Omental fat pad (tissue), 4 donors: ENCODE results near the gene KLC1. TPM values are rescaled to one million over a fixed set of nuclear protein-coding genes. Genes with fewer than 3 reads are reported as not detected.
A peak's percentile ranks its signal among the peaks of the same experiment; 100 is the strongest.

Experiments
- ATAC-seq: fragments of 150-250 bp; one replicate; pipeline ENCODE4 v1.9.1; 2016; ENCODE audit warnings: mild to moderate bottlenecking, moderate library complexity; ENCODE audit not compliant: low FRiP score
- DNase-seq: peaks from one replicate; pipeline ENCODE4 v3.0.0-alpha.2; 2019; ENCODE audit warnings: low spot score
- total RNA-seq, 4 donors: library from RNA; depleted of rRNA; stranded (reverse); fragments of >200 nt; gene quantifications; one replicate each; pipeline ENCODE4 v1.1.0, GENCODE V29; 2016
- TF ChIP-seq, protein P1 (sequence below), 3 donors: fragments of 450-650 bp; IDR thresholded peaks; one replicate each; pipeline ENCODE4 v1.5.1; 2016 to 2017; ENCODE audit warnings: antibody characterized with exemption in 3 of 3, mild to moderate bottlenecking in 3 of 3, moderate library complexity in 2 of 3

KLC1 gene
- total RNA-seq, 4 donors from 2014 or later = 195 to 349 (median 289) TPM

DNA sequence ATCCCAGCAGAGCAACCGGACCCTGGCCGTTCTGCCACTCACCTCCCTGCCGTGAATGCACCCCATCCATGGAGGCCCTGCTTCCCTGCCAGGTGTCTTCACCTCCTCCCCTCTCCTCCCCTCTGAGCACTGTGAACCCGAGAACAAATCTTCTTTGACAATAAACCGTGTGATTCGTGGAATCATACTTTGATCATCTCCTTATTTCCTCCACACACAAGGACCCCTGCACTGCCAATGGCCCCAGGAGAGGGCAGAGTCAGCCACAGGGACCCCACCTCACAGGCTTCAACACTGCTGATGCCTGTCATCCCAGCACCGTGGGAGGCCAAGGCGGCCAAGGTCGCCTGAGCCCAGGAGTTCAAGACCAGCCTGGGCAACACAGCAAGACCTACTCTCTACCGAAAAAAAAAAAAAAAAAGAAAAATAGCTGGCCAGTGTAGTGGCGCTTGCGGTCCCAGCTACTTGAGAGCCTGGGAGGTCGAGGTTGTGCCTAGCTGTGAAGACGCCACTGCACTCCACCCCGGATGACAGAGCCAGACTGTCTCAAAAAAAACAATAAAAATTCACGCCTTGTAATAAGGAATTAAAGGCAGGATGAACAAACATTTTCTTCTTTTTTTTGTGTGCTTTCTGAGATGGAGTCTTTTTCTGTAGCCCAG lies 85.2 kb downstream of the KLC1 start:
- ATAC-seq (no peak), DNase-seq (no peak)
- TF ChIP-seq, protein P1, sequence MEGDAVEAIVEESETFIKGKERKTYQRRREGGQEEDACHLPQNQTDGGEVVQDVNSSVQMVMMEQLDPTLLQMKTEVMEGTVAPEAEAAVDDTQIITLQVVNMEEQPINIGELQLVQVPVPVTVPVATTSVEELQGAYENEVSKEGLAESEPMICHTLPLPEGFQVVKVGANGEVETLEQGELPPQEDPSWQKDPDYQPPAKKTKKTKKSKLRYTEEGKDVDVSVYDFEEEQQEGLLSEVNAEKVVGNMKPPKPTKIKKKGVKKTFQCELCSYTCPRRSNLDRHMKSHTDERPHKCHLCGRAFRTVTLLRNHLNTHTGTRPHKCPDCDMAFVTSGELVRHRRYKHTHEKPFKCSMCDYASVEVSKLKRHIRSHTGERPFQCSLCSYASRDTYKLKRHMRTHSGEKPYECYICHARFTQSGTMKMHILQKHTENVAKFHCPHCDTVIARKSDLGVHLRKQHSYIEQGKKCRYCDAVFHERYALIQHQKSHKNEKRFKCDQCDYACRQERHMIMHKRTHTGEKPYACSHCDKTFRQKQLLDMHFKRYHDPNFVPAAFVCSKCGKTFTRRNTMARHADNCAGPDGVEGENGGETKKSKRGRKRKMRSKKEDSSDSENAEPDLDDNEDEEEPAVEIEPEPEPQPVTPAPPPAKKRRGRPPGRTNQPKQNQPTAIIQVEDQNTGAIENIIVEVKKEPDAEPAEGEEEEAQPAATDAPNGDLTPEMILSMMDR (IDR thresholded peaks at IDR 0.05) = no peak

DNA sequence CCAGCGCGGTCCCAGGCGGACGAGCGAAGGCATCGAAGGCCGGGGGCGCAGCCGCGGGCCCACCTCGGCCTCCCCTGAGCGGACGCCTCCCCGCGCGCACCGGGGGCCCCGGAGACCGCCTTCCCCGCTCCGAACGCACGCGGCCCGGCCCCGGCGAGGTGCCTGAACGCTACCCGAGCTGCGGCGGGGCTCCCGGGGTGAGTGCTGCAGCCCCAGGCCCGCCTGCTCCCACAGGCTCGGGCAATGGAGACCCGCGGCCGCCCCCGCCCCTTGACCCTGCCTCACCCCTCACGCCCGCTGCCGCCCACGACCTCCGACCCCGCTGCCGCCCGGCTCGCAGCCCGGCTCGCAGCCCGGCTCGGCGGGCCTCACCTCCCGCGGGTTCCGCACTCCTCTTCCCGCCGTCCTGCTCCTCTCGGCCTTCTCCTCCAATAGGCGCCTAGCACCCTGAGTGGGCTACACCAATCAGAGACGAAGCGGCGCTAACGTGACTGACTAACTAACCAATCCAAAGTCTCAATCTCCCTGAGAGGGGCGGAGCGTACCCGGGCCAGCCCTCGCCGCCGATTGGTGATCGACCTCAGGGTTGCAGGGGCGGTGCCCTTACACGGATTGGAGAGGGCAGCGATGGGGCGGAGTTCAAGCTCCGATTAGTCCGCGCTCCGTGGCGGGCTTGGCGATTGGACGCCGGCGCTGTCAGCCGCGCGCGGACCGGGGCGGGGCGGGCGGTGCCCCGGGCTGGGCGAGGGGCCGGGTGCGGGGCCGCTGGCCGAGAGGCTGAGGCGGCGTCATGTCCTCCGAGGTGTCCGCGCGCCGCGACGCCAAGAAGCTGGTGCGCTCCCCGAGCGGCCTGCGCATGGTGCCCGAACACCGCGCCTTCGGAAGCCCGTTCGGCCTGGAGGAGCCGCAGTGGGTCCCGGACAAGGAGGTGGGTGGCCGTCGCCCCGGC lies 86.3 kb downstream of the KLC1 start, which contains the start of the genes XRCC3 and ZFYVE21:
TSS of gene XRCC3 (minus strand) at position 400 of the 949 bp plus-strand sequence. CDS start 4,364 bp downstream, outside the sequence.
TSS of gene ZFYVE21 (plus strand) at position 759 of the 949 bp plus-strand sequence. CDS start at position 791, 32 bp downstream.
- DNase-seq (peak; percentile 97), ATAC-seq (peak; percentile 91)
- TF ChIP-seq, protein P1 (IDR thresholded peaks at IDR 0.05) = no peak

DNA sequence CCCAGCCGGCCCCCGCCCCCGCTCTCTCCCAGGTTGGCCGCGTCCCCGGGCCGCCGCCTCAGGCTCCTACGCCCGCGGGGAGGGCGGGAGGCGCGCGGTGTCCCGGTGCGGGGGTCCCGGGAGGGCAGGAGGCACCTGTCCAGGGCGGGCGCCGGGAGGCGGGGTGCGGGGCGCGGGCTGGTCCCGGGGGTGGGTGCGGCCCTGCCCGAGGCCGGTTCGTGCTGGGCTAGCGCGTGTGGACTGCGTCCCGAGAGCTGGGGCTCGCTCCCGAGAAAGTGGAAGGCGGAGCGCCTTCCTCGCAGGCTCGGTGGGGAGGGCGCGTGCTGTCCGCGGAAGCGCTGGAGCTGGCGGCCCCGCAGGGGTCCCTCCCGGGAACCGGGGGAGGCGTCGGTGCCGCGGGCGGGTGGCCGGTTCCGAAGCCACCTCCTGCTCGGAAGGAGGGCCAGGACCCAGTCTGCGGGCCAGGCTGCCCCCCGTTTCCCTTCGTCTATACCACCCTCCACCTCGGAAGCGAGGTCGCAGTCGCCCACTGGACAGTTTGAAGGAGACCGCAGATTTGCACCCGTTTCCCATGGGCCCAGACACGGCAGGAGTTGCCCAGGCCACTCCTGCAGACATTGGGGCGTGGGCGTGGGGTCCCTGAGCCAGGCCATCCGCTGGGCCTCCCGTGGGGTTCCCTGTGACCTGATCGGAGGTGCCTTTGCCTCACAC lies 87.2 kb downstream of the KLC1 start:
- DNase-seq (no peak), ATAC-seq (peak; percentile 4)
- TF ChIP-seq, protein P1 (IDR thresholded peaks at IDR 0.05) = no peak

- no peak for DNase-seq
- ATAC-seq = no peak
- TF ChIP-seq, protein P1 (IDR thresholded peaks at IDR 0.05) = no peak
Observed at GRCh38 chr14:103716899-103717411, 87.9 kb downstream of the KLC1 start.

- TF ChIP-seq, protein P1 (IDR thresholded peaks at IDR 0.05) = no peak
- no peak for DNase-seq
- ATAC-seq = no peak
Observed at GRCh38 chr14:103718572-103718971, 89.6 kb downstream of the KLC1 start.

DNA sequence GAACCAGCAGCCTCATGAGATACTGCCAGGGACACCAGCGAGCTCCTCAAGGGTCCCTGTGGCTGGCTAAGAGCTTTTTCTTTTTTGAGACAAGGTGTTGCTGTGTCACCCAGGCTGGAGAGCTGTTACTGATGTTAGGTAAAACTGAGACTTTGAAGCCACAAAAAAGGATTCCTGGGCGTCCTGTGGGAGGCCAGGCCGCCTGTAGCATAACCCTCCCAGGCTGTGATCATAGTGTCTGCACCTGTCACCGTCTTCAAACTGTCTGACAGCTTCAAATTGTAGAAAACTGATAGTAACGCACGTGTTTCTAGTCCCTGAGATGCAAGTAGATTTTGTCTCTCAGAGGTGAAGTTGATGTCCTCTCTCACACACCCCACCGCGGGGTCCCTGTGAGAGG lies 90.7 kb downstream of the KLC1 start:
- DNase-seq (no peak), ATAC-seq (no peak)
- TF ChIP-seq, protein P1 (IDR thresholded peaks at IDR 0.05) = no peak
